IMR-90 (cell line): ENCODE measurements around the gene ZBED4. TPM values are rescaled to one million over a fixed set of nuclear protein-coding genes. Genes with fewer than 3 reads are reported as not detected.
A peak's percentile ranks its signal among the peaks of the same experiment; 100 is the strongest.

ENCODE experiments used
- ATAC-seq: fragments of 200-7000 bp; cut with Tn5 transposase; 2 replicates; pipeline ENCODE4 v1.9.1; 2020; ENCODE audit warnings: low read depth, mild to moderate bottlenecking, moderate library complexity
- BruUV-seq: library from RNA; stranded (reverse); fragments of 400-500 nt; replicated peaks from 2 replicates; lab custom pipeline; 2021; lab: Mats Ljungman, UMichigan
- CTCF ChIA-PET: fragments of 300-600 bp; formaldehyde crosslinking; extraction: SDS; loops from one replicate; lab custom pipeline; 2021; ENCODE audit warnings: antibody characterized with exemption; lab: Yijun Ruan, JAX
- POLR2A ChIA-PET: fragments of 300-600 bp; sonication (Branson Sonifier 250); formaldehyde crosslinking; loops from one replicate; lab custom pipeline; 2022; ENCODE audit warnings: antibody characterized with exemption; ENCODE audit not compliant: unreplicated experiment; lab: Charles Lee
- DNase-seq: peaks from one replicate; pipeline ENCODE4 v3.0.0; 2013
- H2AFZ ChIP-seq: replicated peaks from 2 replicates; pipeline ENCODE3; 2013; ENCODE audit warnings: low read length, mild to moderate bottlenecking; ENCODE audit not compliant: poor library complexity
- H2AK5ac ChIP-seq: 2 replicates; pipeline ENCODE4 v1.6.1; 2013; ENCODE audit warnings: low read depth, low read length, inconsistent platforms
- H2AK9ac ChIP-seq: replicated peaks from 2 replicates; pipeline ENCODE3; 2013; ENCODE audit warnings: mild to moderate bottlenecking, low read depth, low read length, moderate library complexity; ENCODE audit not compliant: poor library complexity
- H2BK120ac ChIP-seq: 2 replicates; pipeline ENCODE4 v1.6.1; 2013; ENCODE audit warnings: low read depth, low read length, inconsistent platforms
- H2BK15ac ChIP-seq: 3 replicates; pipeline ENCODE4 v1.6.1; 2013; ENCODE audit warnings: low read depth, low read length, inconsistent platforms
- H2BK20ac ChIP-seq: 2 replicates; pipeline ENCODE4 v1.6.1; 2013; ENCODE audit warnings: low read depth, mild to moderate bottlenecking, inconsistent platforms, low read length, moderate library complexity
- H2BK5ac ChIP-seq: 2 replicates; pipeline ENCODE4 v1.6.1; 2013; ENCODE audit warnings: mild to moderate bottlenecking, low read depth, low read length, inconsistent platforms; ENCODE audit not compliant: poor library complexity, severe bottlenecking
- H3K14ac ChIP-seq: replicated peaks from 2 replicates; pipeline ENCODE4 v1.6.1; 2013; ENCODE audit warnings: low read depth, low read length, inconsistent platforms
- H3K18ac ChIP-seq: 2 replicates; pipeline ENCODE4 v1.6.1; 2013; ENCODE audit warnings: low read depth, low read length, control low read depth
- H3K23ac ChIP-seq: 2 replicates; pipeline ENCODE4 v1.6.1; 2013; ENCODE audit warnings: low read depth, low read length, inconsistent platforms
- H3K27ac ChIP-seq: 2 replicates; pipeline ENCODE4 v1.5.1; 2013; ENCODE audit warnings: mild to moderate bottlenecking, control low read depth, low read length; ENCODE audit not compliant: insufficient read depth
- H3K27me3 ChIP-seq: 2 replicates; pipeline ENCODE4 v1.6.1; 2013; ENCODE audit warnings: low read length; ENCODE audit not compliant: control insufficient read depth, insufficient read depth
- H3K36me3 ChIP-seq: 2 replicates; pipeline ENCODE4 v1.6.1; 2013; ENCODE audit warnings: low read length, mixed read lengths; ENCODE audit not compliant: control insufficient read depth, insufficient read depth
- H3K4ac ChIP-seq: 2 replicates; pipeline ENCODE4 v1.6.1; 2013; ENCODE audit warnings: low read depth, low read length, inconsistent platforms
- H3K4me1 ChIP-seq: 2 replicates; pipeline ENCODE4 v1.6.1; 2013; ENCODE audit warnings: low read length, mixed read lengths; ENCODE audit not compliant: control insufficient read depth, insufficient read depth
- H3K4me2 ChIP-seq: 2 replicates; pipeline ENCODE4 v1.6.1; 2013; ENCODE audit warnings: low read depth, mild to moderate bottlenecking, control low read depth, low read length, moderate library complexity
- H3K4me3 ChIP-seq: 2 replicates; pipeline ENCODE4 v1.5.1; 2013; ENCODE audit warnings: low read depth, mild to moderate bottlenecking, control low read depth, low read length, moderate library complexity; ENCODE audit not compliant: insufficient read depth
- H3K56ac ChIP-seq: 2 replicates; pipeline ENCODE4 v1.6.1; 2013; ENCODE audit warnings: low read length, inconsistent platforms; ENCODE audit not compliant: insufficient read depth; ENCODE audit errors: extremely low read depth
- H3K79me1 ChIP-seq, 2 experiments: 2 replicates each; pipeline ENCODE4 v1.6.1; 2013; ENCODE audit warnings: low read length in 2 of 2, inconsistent platforms in 1 of 2, low read depth in 1 of 2
- H3K9ac ChIP-seq: 2 replicates; pipeline ENCODE4 v1.6.1; 2013; ENCODE audit warnings: low read depth, low read length, control low read depth
- H3K9me1 ChIP-seq: 2 replicates; pipeline ENCODE4 v1.6.1; 2013; ENCODE audit warnings: low read length, inconsistent platforms; ENCODE audit not compliant: insufficient read depth
- H3K9me3 ChIP-seq: 2 replicates; pipeline ENCODE4 v1.6.1; 2013; ENCODE audit warnings: low read length; ENCODE audit not compliant: control insufficient read depth, insufficient read depth
- H4K20me1 ChIP-seq: 2 replicates; pipeline ENCODE4 v1.6.1; 2013; ENCODE audit warnings: low read length, inconsistent platforms; ENCODE audit not compliant: insufficient read depth
- H4K5ac ChIP-seq: 2 replicates; pipeline ENCODE4 v1.6.1; 2013; ENCODE audit warnings: mild to moderate bottlenecking, low read depth, low read length, control low read depth
- H4K8ac ChIP-seq, 2 experiments: 2 replicates each; pipeline ENCODE4 v1.6.1; 2013; ENCODE audit warnings: low read depth in 2 of 2, low read length in 2 of 2, control low read depth in 1 of 2, inconsistent platforms in 1 of 2
- H4K91ac ChIP-seq: 2 replicates; pipeline ENCODE4 v1.6.1; 2013; ENCODE audit warnings: low read depth, low read length, inconsistent platforms; ENCODE audit not compliant: insufficient read depth
- BHLHE40 ChIP-seq: fragments of 150-350 bp; IDR thresholded peaks from 2 replicates; pipeline ENCODE4 v1.6.1; 2016; ENCODE audit warnings: mild to moderate bottlenecking, low read depth, low read length
- CEBPB ChIP-seq: IDR thresholded peaks from 2 replicates; pipeline ENCODE4 v1.6.1; 2012; ENCODE audit warnings: low read depth, low read length, improper control_type of control experiment
- CHD1 ChIP-seq: IDR thresholded peaks from 2 replicates; pipeline ENCODE4 v1.6.1; 2012; ENCODE audit warnings: low read depth, low read length, improper control_type of control experiment
- FOS ChIP-seq: fragments of 150-350 bp; IDR thresholded peaks from 2 replicates; pipeline ENCODE4 v1.6.1; 2016; ENCODE audit warnings: low read depth, low read length
- MAFK ChIP-seq: IDR thresholded peaks from 2 replicates; pipeline ENCODE4 v1.6.1; 2012; ENCODE audit warnings: low read depth, low read length, improper control_type of control experiment
- MAZ ChIP-seq: IDR thresholded peaks from 2 replicates; pipeline ENCODE4 v1.6.1; 2012; ENCODE audit warnings: low read depth, mild to moderate bottlenecking, low read length, improper control_type of control experiment, moderate library complexity, borderline replicate concordance
- MXI1 ChIP-seq: IDR thresholded peaks from 2 replicates; pipeline ENCODE4 v1.6.1; 2012; ENCODE audit warnings: low read depth, mild to moderate bottlenecking, low read length, moderate library complexity, borderline replicate concordance
- NFE2L2 ChIP-seq: fragments of 150-350 bp; IDR thresholded peaks from 2 replicates; pipeline ENCODE4 v1.6.1; 2016; ENCODE audit warnings: low read depth, mild to moderate bottlenecking, low read length
- POLR2A ChIP-seq: IDR thresholded peaks from 2 replicates; pipeline ENCODE4 v1.6.1; 2012; ENCODE audit warnings: mild to moderate bottlenecking, low read depth, low read length
- RCOR1 ChIP-seq: IDR thresholded peaks from 2 replicates; pipeline ENCODE4 v1.6.1; 2012; ENCODE audit warnings: mild to moderate bottlenecking, low read length, improper control_type of control experiment; ENCODE audit not compliant: insufficient replicate concordance
- RFX5 ChIP-seq: IDR thresholded peaks from 2 replicates; pipeline ENCODE4 v1.8.0; 2012; ENCODE audit warnings: low read depth, mild to moderate bottlenecking, low read length, moderate library complexity
- SMC3 ChIP-seq: fragments of 150-350 bp; IDR thresholded peaks from 2 replicates; pipeline ENCODE4 v1.6.1; 2016; ENCODE audit warnings: low read depth, mild to moderate bottlenecking, antibody characterized with exemption, low read length, moderate library complexity
- WGBS, 2 experiments: methylation state at CpG; one replicate each; pipeline versions ENCODE4 v1.1.5 to v1.1.7; 2013; ENCODE audit warnings: missing lambda C conversion rate in 2 of 2; ENCODE audit not compliant: insufficient read length in 1 of 2; ENCODE audit errors: extremely low coverage in 2 of 2; 5-methylcytosine and 5-hydroxymethylcytosine counted together
- dilution Hi-C: fragments of 300-500 bp; cut with HindIII; formaldehyde crosslinking; loops from one replicate; pipeline ENCODE4 v1.14.3; 2018; ENCODE audit warnings: low sequenced_read_pairs; ENCODE audit not compliant: unreplicated experiment
- in situ Hi-C: fragments of 300-500 bp; cut with MboI; formaldehyde crosslinking; loops from 3 replicates; pipeline ENCODE4 v1.14.3; 2019; ENCODE audit warnings: low sequenced_read_pairs, inconsistent platforms, mixed read lengths
- intact Hi-C: fragments of 100-400 bp; cut with micrococcal nuclease; formaldehyde crosslinking; loops from 2 replicates; pipeline ENCODE4 v1.10.0; 2022
- polyA plus RNA-seq, 3 experiments: library from polyadenylated mRNA; depleted of rRNA; stranded (reverse); fragments of >200 nt; gene quantifications; 2 replicates each; pipeline ENCODE4 v1.2.3, GENCODE V29; 2012; ENCODE audit warnings: low replicate concordance in 1 of 3
- total RNA-seq: library from RNA; depleted of rRNA; stranded (reverse); fragments of >200 nt; gene quantifications from 2 replicates; pipeline ENCODE4 v1.2.3, GENCODE V29; 2012
- TF ChIP-seq, protein P1 (sequence below): conservative IDR thresholded peaks from 2 replicates; pipeline ENCODE4 v1.5.1; 2012; ENCODE audit warnings: mild to moderate bottlenecking, low read depth, low read length, improper control_type of control experiment
- TF ChIP-seq, protein P2 (sequence below): fragments of 150-350 bp; IDR thresholded peaks from 2 replicates; pipeline ENCODE4 v1.6.1; 2017; ENCODE audit warnings: mild to moderate bottlenecking, antibody characterized with exemption, low read length, low read depth
- TF ChIP-seq, protein P3 (sequence below): fragments of 150-350 bp; IDR thresholded peaks from 2 replicates; pipeline ENCODE4 v1.6.1; 2016; ENCODE audit warnings: low read depth, mild to moderate bottlenecking, low read length, moderate library complexity, borderline replicate concordance

The ZBED4 gene
- total and polyA plus RNA-seq, 2 of the 4 experiments (the other 2 are of a cell fraction): 9.3 to 10.5 TPM

DNA sequence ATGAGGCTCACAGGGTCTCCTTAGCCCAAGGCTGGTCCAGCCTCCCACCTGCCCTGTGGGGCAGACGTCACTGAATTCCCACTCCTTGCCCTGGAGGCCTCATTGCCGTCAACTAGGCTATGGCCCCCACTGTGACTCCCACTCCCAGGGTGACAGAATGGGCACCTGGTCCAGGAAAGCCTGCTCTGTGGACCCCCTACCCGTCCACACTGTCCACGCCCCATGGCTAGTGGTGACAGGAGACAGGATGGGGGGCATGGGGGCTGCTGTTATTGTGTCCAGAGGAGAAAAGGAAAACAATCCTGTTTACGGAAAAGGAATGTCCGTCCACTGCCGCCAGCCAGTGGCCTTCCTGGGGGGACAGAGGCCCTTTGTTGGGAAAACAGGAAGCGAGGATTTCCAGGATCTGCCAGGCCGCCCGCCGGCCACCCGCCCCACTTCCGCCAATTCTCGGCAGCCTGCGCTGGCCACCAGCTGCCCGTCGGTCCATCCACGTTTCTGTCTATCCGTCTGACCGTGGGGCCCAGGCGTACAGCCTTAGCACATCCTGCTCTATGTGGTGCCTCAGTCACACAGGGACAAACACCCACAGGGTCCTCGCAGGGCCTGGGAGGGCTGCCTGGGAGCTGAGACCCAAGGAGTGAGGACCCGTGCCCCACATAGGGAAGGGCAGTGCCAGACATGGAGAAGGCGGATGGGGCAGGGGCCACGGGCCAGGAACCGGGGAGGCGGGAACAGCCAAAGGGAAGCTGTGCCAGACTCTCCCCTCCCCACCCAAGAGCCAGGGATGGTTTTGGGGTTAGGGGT, 84.3 kb downstream of the ZBED4 start:
- H2BK20ac ChIP-seq: no peak overlapping the region
- 0 out of 2 replicates have a peak overlapping the region, but pooled peaks have one; percentile 59 for H2AK5ac ChIP-seq
- H3K79me1 ChIP-seq: peaks cover 0 to 3% of the 10 kb centered on the region in 2 experiments; a peak in 1 of 4 replicates
- no peak overlapping the region for H2BK15ac ChIP-seq
- no peak overlapping the region for H2BK120ac ChIP-seq
- in situ Hi-C loops (no loop called here), dilution Hi-C loops (no loop called here), intact Hi-C loops (no loop called here)
- H2BK5ac ChIP-seq: no peak overlapping the region
- H3K9ac ChIP-seq: no peak overlapping the region
- peaks cover 14% of the 10 kb centered on the region for H3K4me1 ChIP-seq
- H3K14ac ChIP-seq: no peak overlapping the region
- no peak overlapping the region for H3K18ac ChIP-seq
- no peak overlapping the region for H2AFZ ChIP-seq
- no peak for ATAC-seq
- 70% methylated on average over 14 of the region's 27 CpGs; no CpG with 5 or more reads in 1 of the 2 experiments for WGBS, 2 experiments
- H3K4me3 ChIP-seq: no peak overlapping the region
- H4K91ac ChIP-seq: no peak overlapping the region
- no peaks in the 10 kb centered on the region for H3K36me3 ChIP-seq
- BruUV-seq: no TSS peak
- no peak overlapping the region for H3K56ac ChIP-seq
- no peak overlapping the region for H3K27ac ChIP-seq
- no peak overlapping the region for H3K23ac ChIP-seq
- H4K8ac ChIP-seq: no peak overlapping the region
- ChIA-PET CTCF (no interaction called here), POLR2A (no interaction called here)
- no peak overlapping the region for H2AK9ac ChIP-seq
- no peaks in the 10 kb centered on the region for H3K27me3 ChIP-seq
- no peak for DNase-seq
- H3K9me1 ChIP-seq: no peaks in the 10 kb centered on the region
- H3K9me3 ChIP-seq: no peaks in the 10 kb centered on the region
- no peak overlapping the region for H3K4me2 ChIP-seq
- no peaks in the 10 kb centered on the region for H4K20me1 ChIP-seq
- no peak overlapping the region; the same call in 1 of the 2 replicates for H3K4ac ChIP-seq
- H4K5ac ChIP-seq: no peak overlapping the region
- no peak for TF ChIP-seq CHD1
- no peak for TF ChIP-seq BHLHE40
- TF ChIP-seq, protein P1, sequence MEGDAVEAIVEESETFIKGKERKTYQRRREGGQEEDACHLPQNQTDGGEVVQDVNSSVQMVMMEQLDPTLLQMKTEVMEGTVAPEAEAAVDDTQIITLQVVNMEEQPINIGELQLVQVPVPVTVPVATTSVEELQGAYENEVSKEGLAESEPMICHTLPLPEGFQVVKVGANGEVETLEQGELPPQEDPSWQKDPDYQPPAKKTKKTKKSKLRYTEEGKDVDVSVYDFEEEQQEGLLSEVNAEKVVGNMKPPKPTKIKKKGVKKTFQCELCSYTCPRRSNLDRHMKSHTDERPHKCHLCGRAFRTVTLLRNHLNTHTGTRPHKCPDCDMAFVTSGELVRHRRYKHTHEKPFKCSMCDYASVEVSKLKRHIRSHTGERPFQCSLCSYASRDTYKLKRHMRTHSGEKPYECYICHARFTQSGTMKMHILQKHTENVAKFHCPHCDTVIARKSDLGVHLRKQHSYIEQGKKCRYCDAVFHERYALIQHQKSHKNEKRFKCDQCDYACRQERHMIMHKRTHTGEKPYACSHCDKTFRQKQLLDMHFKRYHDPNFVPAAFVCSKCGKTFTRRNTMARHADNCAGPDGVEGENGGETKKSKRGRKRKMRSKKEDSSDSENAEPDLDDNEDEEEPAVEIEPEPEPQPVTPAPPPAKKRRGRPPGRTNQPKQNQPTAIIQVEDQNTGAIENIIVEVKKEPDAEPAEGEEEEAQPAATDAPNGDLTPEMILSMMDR: no peak
- no peak for TF ChIP-seq FOS
- TF ChIP-seq RCOR1: no peak
- TF ChIP-seq MAZ: no peak
- TF ChIP-seq NFE2L2: no peak
- TF ChIP-seq, protein P2, sequence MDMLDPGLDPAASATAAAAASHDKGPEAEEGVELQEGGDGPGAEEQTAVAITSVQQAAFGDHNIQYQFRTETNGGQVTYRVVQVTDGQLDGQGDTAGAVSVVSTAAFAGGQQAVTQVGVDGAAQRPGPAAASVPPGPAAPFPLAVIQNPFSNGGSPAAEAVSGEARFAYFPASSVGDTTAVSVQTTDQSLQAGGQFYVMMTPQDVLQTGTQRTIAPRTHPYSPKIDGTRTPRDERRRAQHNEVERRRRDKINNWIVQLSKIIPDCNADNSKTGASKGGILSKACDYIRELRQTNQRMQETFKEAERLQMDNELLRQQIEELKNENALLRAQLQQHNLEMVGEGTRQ: no peak
- TF ChIP-seq MXI1: no peak
- no peak for TF ChIP-seq MAFK
- TF ChIP-seq SMC3: no peak
- no peak for TF ChIP-seq CEBPB
- no peak for TF ChIP-seq RFX5
- TF ChIP-seq, protein P3, sequence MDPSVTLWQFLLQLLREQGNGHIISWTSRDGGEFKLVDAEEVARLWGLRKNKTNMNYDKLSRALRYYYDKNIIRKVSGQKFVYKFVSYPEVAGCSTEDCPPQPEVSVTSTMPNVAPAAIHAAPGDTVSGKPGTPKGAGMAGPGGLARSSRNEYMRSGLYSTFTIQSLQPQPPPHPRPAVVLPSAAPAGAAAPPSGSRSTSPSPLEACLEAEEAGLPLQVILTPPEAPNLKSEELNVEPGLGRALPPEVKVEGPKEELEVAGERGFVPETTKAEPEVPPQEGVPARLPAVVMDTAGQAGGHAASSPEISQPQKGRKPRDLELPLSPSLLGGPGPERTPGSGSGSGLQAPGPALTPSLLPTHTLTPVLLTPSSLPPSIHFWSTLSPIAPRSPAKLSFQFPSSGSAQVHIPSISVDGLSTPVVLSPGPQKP: no peak
- TF ChIP-seq POLR2A: no peak
